Esophagus (tissue), 2 donors: ENCODE results near the gene ZBTB48. TPM values are rescaled to one million over a fixed set of nuclear protein-coding genes. Genes with fewer than 3 reads are reported as not detected.
"Not testable (repeated sequence)": the region's sequence is repeated elsewhere in the genome, so short reads cannot be mapped to it uniquely, and the experiment has no call there.

Source experiments
- H3K27ac ChIP-seq, 2 donors: one replicate each; pipeline ENCODE4 v1.5.1; 2013; ENCODE audit warnings: low read depth in 2 of 2, mild to moderate bottlenecking in 2 of 2, inconsistent platforms in 1 of 2, low read length in 1 of 2, moderate library complexity in 1 of 2
- H3K27me3 ChIP-seq, 2 donors: one replicate each; pipeline ENCODE4 v1.6.1; 2013; ENCODE audit warnings: low read length in 2 of 2, control low read depth in 1 of 2, mild to moderate bottlenecking in 1 of 2; ENCODE audit not compliant: insufficient read depth in 2 of 2, control insufficient read depth in 1 of 2
- H3K36me3 ChIP-seq, 2 donors: one replicate each; pipeline ENCODE4 v1.6.1; 2013; ENCODE audit warnings: low read length in 1 of 2; ENCODE audit not compliant: control insufficient read depth in 2 of 2, insufficient read depth in 2 of 2
- H3K4me1 ChIP-seq, 2 donors: one replicate each; pipeline ENCODE4 v1.6.1; 2013; ENCODE audit warnings: low read length in 1 of 2; ENCODE audit not compliant: control insufficient read depth in 2 of 2, insufficient read depth in 2 of 2
- H3K4me3 ChIP-seq, 2 donors: one replicate each; pipeline ENCODE4 v1.5.1; 2013; ENCODE audit warnings: low read length in 2 of 2, mild to moderate bottlenecking in 2 of 2, low read depth in 1 of 2, moderate library complexity in 1 of 2
- H3K9me3 ChIP-seq, 2 donors: one replicate each; pipeline ENCODE4 v1.6.1; 2013; ENCODE audit warnings: mild to moderate bottlenecking in 2 of 2, low read depth in 1 of 2, low read length in 1 of 2, moderate library complexity in 1 of 2; ENCODE audit not compliant: control insufficient read depth in 2 of 2, insufficient read depth in 1 of 2
- WGBS, 2 donors: extraction: QIAGEN DNeasy Blood & Tissue Kit; methylation state at CpG; one replicate each; pipeline ENCODE4 v1.1.7; 2013; 5-methylcytosine and 5-hydroxymethylcytosine counted together
- polyA plus RNA-seq, 2 donors: library from polyadenylated mRNA; stranded (reverse); fragments of 200-250 nt; gene quantifications; one replicate each; pipeline ENCODE4 v1.2.3, GENCODE V29; 2013
- donor health status: healthy with polysubstance abuse.
- donor health status: Bipolar disorder and iron deficiency.

The ZBTB48 gene
- polyA plus RNA-seq, 2 donors, result 16.2 to 42.7 TPM

- peaks cover 0 to 2% of the 10 kb centered on the region in 2 donors for H3K4me1 ChIP-seq
- 91 to 96% methylated on average over 8 of the region's 8 CpGs for WGBS, 2 donors
- H3K27me3 ChIP-seq, result no peaks in the 10 kb centered on the region
- H3K27ac ChIP-seq, result no peak overlapping the region
- peaks cover 3 to 44% of the 10 kb centered on the region in 2 donors for H3K36me3 ChIP-seq
- H3K4me3 ChIP-seq, result no peak overlapping the region
- H3K9me3 ChIP-seq, result no peaks in the 10 kb centered on the region
These were observed 50.2 kb downstream of the ZBTB48 start for GRCh38 chr1:6630027-6630426.

- Histone ChIP-seq H3K27ac (no peak overlapping the region), H3K9me3 (no peaks in the 10 kb centered on the region), H3K27me3 (no peaks in the 10 kb centered on the region), H3K4me3 (no peak overlapping the region), H3K36me3 (peaks cover 3 to 53% of the 10 kb centered on the region in 2 donors), H3K4me1 (peaks cover 0 to 2% of the 10 kb centered on the region in 2 donors)
- WGBS, 2 donors, result 93 to 96% methylated on average over 8 of the region's 8 CpGs
These were observed 51.3 kb downstream of the ZBTB48 start for GRCh38 chr1:6631058-6631457.

GRCh38 chr1:6632588-6633514 lies 53.1 kb downstream of the ZBTB48 start:
- 89% methylated on average over 30 of the region's 30 CpGs for WGBS, 2 donors
- Histone ChIP-seq H3K9me3 (no peaks in the 10 kb centered on the region), H3K27ac (no peak overlapping the region), H3K4me1 (peaks cover 0 to 2% of the 10 kb centered on the region in 2 donors), H3K36me3 (peaks cover 3 to 59% of the 10 kb centered on the region in 2 donors), H3K4me3 (no peak overlapping the region), H3K27me3 (no peaks in the 10 kb centered on the region)

GRCh38 chr1:6634371-6635052 lies 54.7 kb downstream of the ZBTB48 start:
- peaks cover 3 to 55% of the 10 kb centered on the region in 2 donors for H3K36me3 ChIP-seq
- no peaks in the 10 kb centered on the region for H3K27me3 ChIP-seq
- no peak overlapping the region for H3K27ac ChIP-seq
- no peaks in the 10 kb centered on the region for H3K9me3 ChIP-seq
- 61% methylated on average over 29 of the region's 29 CpGs for WGBS, 2 donors
- peaks cover 0 to 2% of the 10 kb centered on the region in 2 donors for H3K4me1 ChIP-seq
- H3K4me3 ChIP-seq, result no peak overlapping the region

DNA sequence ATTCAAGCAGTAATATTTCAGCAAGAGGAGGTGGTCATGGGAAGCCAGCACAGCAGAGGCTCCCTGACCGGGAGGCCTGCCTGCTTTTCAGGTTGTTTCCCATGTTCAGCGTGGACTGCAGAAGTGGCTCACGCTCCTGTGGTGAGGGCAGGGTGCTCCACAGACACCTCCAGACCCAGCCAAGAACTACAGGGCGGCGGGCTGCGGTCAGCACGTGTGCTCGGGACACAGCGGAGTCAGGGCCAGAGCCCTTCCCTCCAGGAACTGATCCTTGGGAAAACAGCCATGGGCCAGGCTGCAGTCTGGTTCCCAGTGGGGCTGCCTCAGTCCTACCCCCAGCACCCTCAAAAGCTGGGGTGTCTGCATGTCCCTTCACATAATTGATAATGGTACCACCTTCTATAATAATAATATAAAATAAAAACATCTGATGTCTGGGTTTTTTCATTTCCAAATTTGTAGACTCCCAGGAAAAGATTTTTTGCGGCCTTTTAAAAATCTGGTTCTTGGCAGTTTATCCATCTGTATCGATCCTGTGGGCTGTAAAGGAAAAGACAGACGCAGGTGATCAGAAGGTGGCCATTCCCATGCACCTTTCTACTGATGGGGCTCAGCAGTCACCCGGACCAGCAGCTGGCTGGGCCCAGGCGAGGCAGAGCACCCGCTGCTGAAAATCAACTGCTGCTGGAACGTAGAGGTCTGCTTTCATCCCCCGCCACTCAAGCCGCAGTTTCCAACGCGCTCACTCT lies 55.5 kb downstream of the ZBTB48 start:
- Histone ChIP-seq H3K9me3 (no peaks in the 10 kb centered on the region), H3K4me1 (peaks cover 0 to 2% of the 10 kb centered on the region in 2 donors), H3K4me3 (no peak overlapping the region), H3K36me3 (peaks cover 6 to 52% of the 10 kb centered on the region in 2 donors), H3K27me3 (no peaks in the 10 kb centered on the region), H3K27ac (no peak overlapping the region)
- 86 to 89% methylated on average over 20 of the region's 20 CpGs for WGBS, 2 donors

- Histone ChIP-seq H3K27ac (no peak overlapping the region), H3K4me3 (no peak overlapping the region), H3K4me1 (peaks cover 0 to 2% of the 10 kb centered on the region in 2 donors), H3K9me3 (no peaks in the 10 kb centered on the region), H3K36me3 (peaks cover 6 to 52% of the 10 kb centered on the region in 2 donors), H3K27me3 (no peaks in the 10 kb centered on the region)
- WGBS, 2 donors, result 77 to 79% methylated on average over 16 of the region's 16 CpGs
These were observed 56.3 kb downstream of the ZBTB48 start for GRCh38 chr1:6635910-6636760.

- H3K27me3 ChIP-seq, H3K4me1 ChIP-seq, H3K9me3 ChIP-seq, H3K27ac ChIP-seq, H3K4me3 ChIP-seq: not testable (repeated sequence)
- WGBS, 2 donors, result 78 to 89% methylated on average over 6 of the region's 6 CpGs
- H3K36me3 ChIP-seq, result peaks cover 6 to 55% of the 10 kb centered on the region in 2 donors
These were observed 57.0 kb downstream of the ZBTB48 start for GRCh38 chr1:6636778-6637177.

- H3K36me3 ChIP-seq, result peaks cover 3 to 49% of the 10 kb centered on the region in 2 donors
- no peaks in the 10 kb centered on the region for H3K9me3 ChIP-seq
- peaks cover 0 to 2% of the 10 kb centered on the region in 2 donors for H3K4me1 ChIP-seq
- H3K27me3 ChIP-seq, result no peaks in the 10 kb centered on the region
- no peak overlapping the region for H3K4me3 ChIP-seq
- H3K27ac ChIP-seq, result no peak overlapping the region
- WGBS, 2 donors, result 71 to 91% methylated on average over 9 of the region's 9 CpGs
These were observed 58.0 kb downstream of the ZBTB48 start for GRCh38 chr1:6637770-6638169.
